Measurements from ENCODE around the gene ACSL1. TPM values are rescaled to one million over a fixed set of nuclear protein-coding genes. Genes with fewer than 3 reads are reported as not detected.

Gene ACSL1
- total and polyA plus RNA-seq, 2 of the 8 experiments (the other 6 are each of a cell fraction or from before 2014, with no cell fraction given) = 2.3 to 8.7 TPM

DNA sequence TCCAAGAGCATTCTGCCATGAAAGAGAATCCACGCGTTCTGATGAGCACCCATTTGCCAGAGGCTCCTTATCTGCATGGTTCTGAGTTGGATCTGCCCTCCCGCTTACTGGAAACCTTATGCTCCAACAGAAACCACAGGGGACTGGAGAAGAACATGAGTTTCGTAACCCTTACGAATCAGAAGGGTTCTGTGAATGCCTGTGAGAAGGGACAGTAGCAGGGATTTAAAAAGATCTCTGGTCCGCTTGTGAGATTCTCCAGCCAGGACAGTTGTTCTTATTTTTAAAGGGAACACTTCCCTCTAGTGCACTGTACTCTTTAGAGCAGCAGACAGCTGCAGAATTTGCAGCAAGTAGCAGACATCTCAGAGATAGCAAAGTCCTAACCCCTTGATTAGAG lies 69.4 kb downstream of the ACSL1 start:
- no peak overlapping the region for H2BK5ac ChIP-seq (ENCODE audit: low read depth, low read length)
- H3K23me2 ChIP-seq (ENCODE audit: low read depth, low read length) = no peaks in the 10 kb centered on the region
- no peaks in the 10 kb centered on the region for H3K9me3 ChIP-seq (ENCODE audit: insufficient read depth in 2 of 2, low read depth in 1 of 2, low read length in 1 of 2)
- H3K4me2 ChIP-seq (ENCODE audit: insufficient read depth in 1 of 2, low read depth in 2 of 2, low read length in 2 of 2) = no peak overlapping the region
- no peaks in the 10 kb centered on the region for H4K20me1 ChIP-seq (replicated peaks in 1 of 2; ENCODE audit: control insufficient read depth in 1 of 2, insufficient read depth in 2 of 2, low read length in 2 of 2)
- FAIRE-seq (no peak), DNase-seq (ENCODE audit: low read depth in 1 of 2, low spot score in 2 of 2) (no peak)
- peaks cover 0 to 1% (median 0%) of the 10 kb centered on the region in 4 experiments; a peak in 1 of 7 replicates for H3K27me3 ChIP-seq (replicated peaks in 1 of 4; ENCODE audit: control insufficient read depth in 3 of 4, extremely low read depth in 1 of 4, insufficient read depth in 3 of 4, low read length in 3 of 4)
- no peak overlapping the region for H3K4ac ChIP-seq (replicated peaks; ENCODE audit: insufficient read length, low read depth, low read length)
- no peak overlapping the region for H2BK20ac ChIP-seq (ENCODE audit: low read length)
- TF ChIP-seq SP1 (IDR thresholded peaks at IDR 0.05; ENCODE audit: low read depth, low read length) = no peak
- TF ChIP-seq JUND (IDR thresholded peaks at IDR 0.05; ENCODE audit: low read length) = no peak
- TF ChIP-seq RAD21 (IDR thresholded peaks at IDR 0.05 in 1 of 2, conservative IDR thresholded peaks at IDR 0.05 in 1 of 2; ENCODE audit: low read depth in 2 of 2, low read length in 2 of 2) = no peak
- no peak for TF ChIP-seq NRF1 (IDR thresholded peaks at IDR 0.05; ENCODE audit: low read depth, low read length)
- no peak for TF ChIP-seq KDM5A (IDR thresholded peaks at IDR 0.05; ENCODE audit: low read length)
- TF ChIP-seq EGR1 (IDR thresholded peaks at IDR 0.05; ENCODE audit: borderline replicate concordance, low read depth, low read length) = no peak
- TF ChIP-seq ZNF274 (IDR thresholded peaks at IDR 0.05; ENCODE audit: borderline replicate concordance, extremely low read depth, low read length) = no peak
- TF ChIP-seq, protein P1, sequence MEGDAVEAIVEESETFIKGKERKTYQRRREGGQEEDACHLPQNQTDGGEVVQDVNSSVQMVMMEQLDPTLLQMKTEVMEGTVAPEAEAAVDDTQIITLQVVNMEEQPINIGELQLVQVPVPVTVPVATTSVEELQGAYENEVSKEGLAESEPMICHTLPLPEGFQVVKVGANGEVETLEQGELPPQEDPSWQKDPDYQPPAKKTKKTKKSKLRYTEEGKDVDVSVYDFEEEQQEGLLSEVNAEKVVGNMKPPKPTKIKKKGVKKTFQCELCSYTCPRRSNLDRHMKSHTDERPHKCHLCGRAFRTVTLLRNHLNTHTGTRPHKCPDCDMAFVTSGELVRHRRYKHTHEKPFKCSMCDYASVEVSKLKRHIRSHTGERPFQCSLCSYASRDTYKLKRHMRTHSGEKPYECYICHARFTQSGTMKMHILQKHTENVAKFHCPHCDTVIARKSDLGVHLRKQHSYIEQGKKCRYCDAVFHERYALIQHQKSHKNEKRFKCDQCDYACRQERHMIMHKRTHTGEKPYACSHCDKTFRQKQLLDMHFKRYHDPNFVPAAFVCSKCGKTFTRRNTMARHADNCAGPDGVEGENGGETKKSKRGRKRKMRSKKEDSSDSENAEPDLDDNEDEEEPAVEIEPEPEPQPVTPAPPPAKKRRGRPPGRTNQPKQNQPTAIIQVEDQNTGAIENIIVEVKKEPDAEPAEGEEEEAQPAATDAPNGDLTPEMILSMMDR (IDR thresholded peaks at IDR 0.05; ENCODE audit: control extremely low read depth in 1 of 3, insufficient read depth in 1 of 3, low read depth in 1 of 3, low read length in 3 of 3) = no peak
- no peak for TF ChIP-seq PHF8 (conservative IDR thresholded peaks at IDR 0.05; ENCODE audit: low read depth, low read length)
- no peak overlapping the region for H2BK120ac ChIP-seq (replicated peaks; ENCODE audit: low read depth, low read length)
- H2BK15ac ChIP-seq (ENCODE audit: low read length) = no peak overlapping the region
- no peaks in the 10 kb centered on the region for H3K4me1 ChIP-seq (replicated peaks in 1 of 4; ENCODE audit: control insufficient read depth in 3 of 4, insufficient read depth in 4 of 4, low read length in 3 of 4)
- H4K5ac ChIP-seq (ENCODE audit: insufficient read length, low read depth, low read length) = no peak overlapping the region
- H3K56ac ChIP-seq (replicated peaks; ENCODE audit: insufficient read length, low read depth, low read length) = no peak overlapping the region
- no peak overlapping the region for H3K4me3 ChIP-seq (ENCODE audit: extremely low read depth in 1 of 4, insufficient read depth in 2 of 4, low read depth in 3 of 4, low read length in 4 of 4)
- H3K14ac ChIP-seq (ENCODE audit: insufficient read length) = no peak overlapping the region
- no peak overlapping the region for H2BK12ac ChIP-seq (ENCODE audit: low read depth, low read length)
- no peak overlapping the region for H3K9ac ChIP-seq (replicated peaks in 1 of 4; ENCODE audit: extremely low read depth in 1 of 4, low read depth in 3 of 4, low read length in 3 of 4)
- 86% methylated on average over 6 of the region's 6 CpGs; no CpG with 5 or more reads in 1 of the 2 experiments for WGBS, 2 experiments (ENCODE audit: extremely low coverage in 1 of 2, insufficient coverage in 1 of 2, insufficient read length in 1 of 2, insufficient replicate concordance in 2 of 2, low coverage in 1 of 2, low lambda C conversion rate in 2 of 2, missing lambda C conversion rate in 1 of 2)
- H4K8ac ChIP-seq (ENCODE audit: extremely low read depth, insufficient read depth, low read length) = no peak overlapping the region
- no peak overlapping the region for H4K91ac ChIP-seq (replicated peaks; ENCODE audit: insufficient read length, low read length)
- ChIA-PET CTCF (ENCODE audit: partially characterized antibody) (interaction anchor here (1.0 kb wide), 1 partner anchor 378 kb away, joined by 4 read pairs; no protein-coding TSS in a partner anchor), POLR2A (ENCODE audit: partially characterized antibody) (interaction anchor here (1.0 kb wide), 1 partner anchor 13 kb away, joined by 3 read pairs; no protein-coding TSS in a partner anchor)
- no peak overlapping the region for H3K18ac ChIP-seq (ENCODE audit: extremely low read depth, low read length)
- no peaks in the 10 kb centered on the region for H3K36me3 ChIP-seq (ENCODE audit: control insufficient read depth in 2 of 4, insufficient read depth in 4 of 4, low read length in 3 of 4)
- no peaks in the 10 kb centered on the region for H3K79me1 ChIP-seq (ENCODE audit: low read depth, low read length)
- H2AFZ ChIP-seq (ENCODE audit: low read length) = no peak overlapping the region
- H3K23ac ChIP-seq (ENCODE audit: insufficient read length) = no peak overlapping the region
- H2AK5ac ChIP-seq (ENCODE audit: low read depth, low read length) = no peak overlapping the region
- no peak overlapping the region for H3K27ac ChIP-seq (ENCODE audit: low read depth, low read length)
- no peaks in the 10 kb centered on the region for H3K79me2 ChIP-seq (ENCODE audit: control insufficient read depth in 1 of 2, insufficient read depth in 2 of 2, low read length in 2 of 2)

All from H1 (cell line).